WTC11 (cell line): ENCODE results near the gene RBMS1. TPM values are rescaled to one million over a fixed set of nuclear protein-coding genes. Genes with fewer than 3 reads are reported as not detected.

Experiments
- ATAC-seq: fragments of 200-7000 bp; cut with Tn5 transposase; 2 replicates; pipeline ENCODE4 v1.10.0; 2021; ENCODE audit warnings: mild to moderate bottlenecking, moderate library complexity
- CTCF ChIA-PET: fragments of 300-600 bp; sonication (Branson Sonifier 250); formaldehyde crosslinking; loops from one replicate; lab custom pipeline; 2021; ENCODE audit warnings: antibody characterized with exemption; lab: Charles Lee
- POLR2A ChIA-PET: fragments of 350-600 bp; sonication (Branson Sonifier 250); formaldehyde crosslinking; loops from one replicate; lab custom pipeline; 2021; ENCODE audit warnings: antibody characterized with exemption; lab: Charles Lee
- DNase-seq: peaks from one replicate; pipeline ENCODE4 v3.0.0; 2021; ENCODE audit warnings: low spot score
- H3K27ac Mint-ChIP-seq: 2 replicates; pipeline ENCODE4 v1.8.0; 2021; ENCODE audit warnings: mixed read lengths
- H3K27me3 Mint-ChIP-seq: 2 replicates; pipeline ENCODE4 v1.8.0; 2021; ENCODE audit warnings: low read depth, mild to moderate bottlenecking, moderate library complexity, mixed read lengths
- H3K36me3 Mint-ChIP-seq: 2 replicates; pipeline ENCODE4 v1.8.0; 2021; ENCODE audit warnings: mixed read lengths
- H3K4me1 Mint-ChIP-seq: 2 replicates; pipeline ENCODE4 v1.8.0; 2022; ENCODE audit warnings: mixed read lengths
- H3K4me3 Mint-ChIP-seq: 2 replicates; pipeline ENCODE4 v1.8.0; 2021; ENCODE audit warnings: mild to moderate bottlenecking, moderate library complexity, mixed read lengths
- H3K9me3 Mint-ChIP-seq: 2 replicates; pipeline ENCODE4 v1.8.0; 2021; ENCODE audit warnings: mixed read lengths
- ATF6 ChIP-seq: sonication (generic); formaldehyde crosslinking; IDR thresholded peaks from 2 replicates; pipeline ENCODE4 v1.8.1; 2023; ENCODE audit warnings: mild to moderate bottlenecking, missing genetic modification reagents
- CREM ChIP-seq: sonication (generic); formaldehyde crosslinking; IDR thresholded peaks from 2 replicates; pipeline ENCODE4 v1.8.1; 2022; ENCODE audit warnings: mild to moderate bottlenecking, missing genetic modification reagents, moderate library complexity
- FOXK1 ChIP-seq: sonication (generic); formaldehyde crosslinking; IDR thresholded peaks from 2 replicates; pipeline ENCODE4 v1.8.0; 2022; ENCODE audit warnings: mild to moderate bottlenecking, moderate library complexity, missing genetic modification reagents
- FOXP1 ChIP-seq: sonication (generic); formaldehyde crosslinking; IDR thresholded peaks from 2 replicates; pipeline ENCODE4 v1.8.0; 2022; ENCODE audit warnings: missing genetic modification reagents, mild to moderate bottlenecking, moderate library complexity, borderline replicate concordance
- GABPB1 ChIP-seq: sonication (generic); formaldehyde crosslinking; IDR thresholded peaks from 2 replicates; pipeline ENCODE4 v1.8.1; 2023; ENCODE audit warnings: mild to moderate bottlenecking, missing genetic modification reagents
- JUN ChIP-seq: sonication (generic); formaldehyde crosslinking; IDR thresholded peaks from 2 replicates; pipeline ENCODE4 v1.8.0; 2023; ENCODE audit warnings: mild to moderate bottlenecking, missing genetic modification reagents
- MAX ChIP-seq: sonication (generic); formaldehyde crosslinking; IDR thresholded peaks from 2 replicates; pipeline ENCODE4 v1.8.0; 2022; ENCODE audit warnings: mild to moderate bottlenecking, missing genetic modification reagents
- NFATC4 ChIP-seq: fragments of 250-450 bp; sonication (Bioruptor Pico); IDR thresholded peaks from 2 replicates; pipeline ENCODE4 v1.9.0; 2021; ENCODE audit warnings: mild to moderate bottlenecking
- NR1H2 ChIP-seq: sonication (generic); formaldehyde crosslinking; IDR thresholded peaks from 2 replicates; pipeline ENCODE4 v1.9.0; 2021; ENCODE audit warnings: mild to moderate bottlenecking, moderate library complexity, missing genetic modification reagents
- NR3C1 ChIP-seq: sonication (generic); formaldehyde crosslinking; conservative IDR thresholded peaks from 2 replicates; pipeline ENCODE4 v1.8.1; 2023; ENCODE audit warnings: low read depth, mild to moderate bottlenecking, missing genetic modification reagents
- OVOL2 ChIP-seq: fragments of 250-450 bp; sonication (Bioruptor Pico); IDR thresholded peaks from 2 replicates; pipeline ENCODE4 v1.9.0; 2021; ENCODE audit warnings: mild to moderate bottlenecking, borderline replicate concordance
- PRRX2 ChIP-seq: fragments of 250-450 bp; sonication (Bioruptor Pico); IDR thresholded peaks from 2 replicates; pipeline ENCODE4 v1.8.0; 2021; ENCODE audit warnings: mild to moderate bottlenecking
- RORB ChIP-seq: fragments of 250-450 bp; sonication (Bioruptor Pico); IDR thresholded peaks from 2 replicates; pipeline ENCODE4 v1.9.0; 2021; ENCODE audit warnings: mild to moderate bottlenecking
- SP1 ChIP-seq: sonication (generic); formaldehyde crosslinking; conservative IDR thresholded peaks from 2 replicates; pipeline ENCODE4 v1.8.1; 2022; ENCODE audit warnings: missing genetic modification reagents
- TEAD4 ChIP-seq: sonication (generic); formaldehyde crosslinking; IDR thresholded peaks from 2 replicates; pipeline ENCODE4 v1.8.0; 2022; ENCODE audit warnings: mild to moderate bottlenecking, missing genetic modification reagents
- ZNF232 ChIP-seq: sonication (generic); formaldehyde crosslinking; IDR thresholded peaks from 2 replicates; pipeline ENCODE4 v1.8.0; 2022; ENCODE audit warnings: mild to moderate bottlenecking, missing genetic modification reagents
- ZNF317 ChIP-seq: sonication (generic); formaldehyde crosslinking; IDR thresholded peaks from 2 replicates; pipeline ENCODE4 v1.8.1; 2023; ENCODE audit warnings: low read depth, mild to moderate bottlenecking, moderate library complexity, missing genetic modification reagents, borderline replicate concordance
- ZNF396 ChIP-seq: fragments of 250-450 bp; sonication (Bioruptor Pico); IDR thresholded peaks from 2 replicates; pipeline ENCODE4 v1.8.0; 2021; ENCODE audit warnings: mild to moderate bottlenecking, moderate library complexity, borderline replicate concordance
- total RNA-seq: library from RNA; stranded (reverse); gene quantifications from 3 replicates; pipeline ENCODE4 v1.2.3, GENCODE V29; 2021
- TF ChIP-seq, protein P1 (sequence below): sonication (generic); formaldehyde crosslinking; IDR thresholded peaks from 2 replicates; pipeline ENCODE4 v1.8.1; 2023; ENCODE audit warnings: mild to moderate bottlenecking, missing genetic modification reagents, moderate library complexity
- TF ChIP-seq, protein P2 (sequence below): fragments of 250-450 bp; sonication (Bioruptor Pico); IDR thresholded peaks from 2 replicates; pipeline ENCODE4 v1.8.0; 2021; ENCODE audit warnings: mild to moderate bottlenecking
- TF ChIP-seq, protein P3 (sequence below): sonication (generic); formaldehyde crosslinking; conservative IDR thresholded peaks from 2 replicates; pipeline ENCODE4 v1.8.1; 2023; ENCODE audit warnings: mild to moderate bottlenecking, low read depth, missing genetic modification reagents, moderate library complexity
- TF ChIP-seq, protein P4 (sequence below): sonication (generic); formaldehyde crosslinking; IDR thresholded peaks from 2 replicates; pipeline ENCODE4 v1.8.1; 2023; ENCODE audit warnings: mild to moderate bottlenecking, missing genetic modification reagents

The RBMS1 gene
- total RNA-seq, 1 experiment from 2014 or later, result 56.3 TPM

DNA sequence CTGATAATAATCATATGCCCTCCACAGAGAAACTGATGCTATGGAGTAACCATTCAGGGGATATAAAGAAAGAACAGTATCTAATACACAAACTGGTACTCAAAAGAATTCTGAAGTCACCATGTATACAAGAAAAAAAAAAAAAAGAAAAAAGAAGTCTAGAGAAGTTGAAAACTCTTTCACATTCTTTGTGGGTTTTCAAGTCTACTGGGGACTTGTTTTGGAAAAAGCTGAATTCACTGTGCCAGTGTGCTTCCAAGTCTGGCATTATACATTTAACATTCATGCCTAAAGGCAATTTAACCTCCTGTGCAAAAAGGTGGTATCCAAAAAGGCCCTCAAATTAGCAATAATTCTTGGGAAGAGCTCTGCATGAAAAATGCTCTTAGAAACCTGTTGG lies 198.7 kb downstream of the RBMS1 start (continued):
- TF ChIP-seq, protein P1, sequence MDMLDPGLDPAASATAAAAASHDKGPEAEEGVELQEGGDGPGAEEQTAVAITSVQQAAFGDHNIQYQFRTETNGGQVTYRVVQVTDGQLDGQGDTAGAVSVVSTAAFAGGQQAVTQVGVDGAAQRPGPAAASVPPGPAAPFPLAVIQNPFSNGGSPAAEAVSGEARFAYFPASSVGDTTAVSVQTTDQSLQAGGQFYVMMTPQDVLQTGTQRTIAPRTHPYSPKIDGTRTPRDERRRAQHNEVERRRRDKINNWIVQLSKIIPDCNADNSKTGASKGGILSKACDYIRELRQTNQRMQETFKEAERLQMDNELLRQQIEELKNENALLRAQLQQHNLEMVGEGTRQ (CRISPR knock-in tag), result no peak

GRCh38 chr2:160294339-160294803 lies 199.2 kb downstream of the RBMS1 start:
- ChIA-PET CTCF (no interaction called here), POLR2A (no interaction called here)
- DNase-seq, result no peak
- H3K9me3 Mint-ChIP-seq, result no peaks in the 10 kb centered on the region
- H3K4me1 Mint-ChIP-seq, result peaks cover 13% of the 10 kb centered on the region
- TF ChIP-seq OVOL2 (CRISPR knock-in tag) (no peak), GABPB1 (no peak), ZNF396 (CRISPR knock-in tag) (no peak), TEAD4 (CRISPR knock-in tag) (no peak), MAX (no peak), JUN (CRISPR knock-in tag) (no peak), CREM (no peak), FOXP1 (CRISPR knock-in tag) (no peak), NFATC4 (no peak)
- TF ChIP-seq, protein P1 (CRISPR knock-in tag), result no peak
- peaks cover 22% of the 10 kb centered on the region for H3K36me3 Mint-ChIP-seq
- no peak overlapping the region for H3K4me3 Mint-ChIP-seq
- H3K27ac Mint-ChIP-seq, result no peak overlapping the region
- no peaks in the 10 kb centered on the region for H3K27me3 Mint-ChIP-seq
- no peak for ATAC-seq

- H3K4me1 Mint-ChIP-seq, result peaks cover 8% of the 10 kb centered on the region; the same call in 1 of the 2 replicates
- ATAC-seq (no peak), DNase-seq (no peak)
- CTCF ChIA-PET, result no interaction called here
- H3K27me3 Mint-ChIP-seq, result no peaks in the 10 kb centered on the region
- no peak overlapping the region; the same call in 1 of the 2 replicates for H3K27ac Mint-ChIP-seq
- TF ChIP-seq PRRX2 (no peak), ZNF232 (CRISPR knock-in tag) (no peak), NR3C1 (CRISPR knock-in tag) (no peak), RORB (no peak), GABPB1 (no peak), FOXK1 (CRISPR knock-in tag) (no peak)
- TF ChIP-seq, protein P2, sequence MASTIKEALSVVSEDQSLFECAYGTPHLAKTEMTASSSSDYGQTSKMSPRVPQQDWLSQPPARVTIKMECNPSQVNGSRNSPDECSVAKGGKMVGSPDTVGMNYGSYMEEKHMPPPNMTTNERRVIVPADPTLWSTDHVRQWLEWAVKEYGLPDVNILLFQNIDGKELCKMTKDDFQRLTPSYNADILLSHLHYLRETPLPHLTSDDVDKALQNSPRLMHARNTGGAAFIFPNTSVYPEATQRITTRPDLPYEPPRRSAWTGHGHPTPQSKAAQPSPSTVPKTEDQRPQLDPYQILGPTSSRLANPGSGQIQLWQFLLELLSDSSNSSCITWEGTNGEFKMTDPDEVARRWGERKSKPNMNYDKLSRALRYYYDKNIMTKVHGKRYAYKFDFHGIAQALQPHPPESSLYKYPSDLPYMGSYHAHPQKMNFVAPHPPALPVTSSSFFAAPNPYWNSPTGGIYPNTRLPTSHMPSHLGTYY (CRISPR knock-in tag), result no peak
- H3K9me3 Mint-ChIP-seq, result no peaks in the 10 kb centered on the region
- POLR2A ChIA-PET, result interaction anchor here (0.7 kb wide), 1 partner anchor 24 kb away, joined by 3 read pairs; no protein-coding TSS in a partner anchor
- peaks cover 17% of the 10 kb centered on the region for H3K36me3 Mint-ChIP-seq
- H3K4me3 Mint-ChIP-seq, result no peak overlapping the region
Measured at GRCh38 chr2:160293391-160294091, 200.1 kb downstream of the RBMS1 start.

GRCh38 chr2:160292225-160292624 lies 201.4 kb downstream of the RBMS1 start:
- Mint-ChIP-seq H3K36me3 (peaks cover 6% of the 10 kb centered on the region), H3K4me1 (peaks cover 8% of the 10 kb centered on the region; the same call in 1 of the 2 replicates), H3K9me3 (no peaks in the 10 kb centered on the region), H3K27ac (no peak overlapping the region), H3K4me3 (no peak overlapping the region), H3K27me3 (no peaks in the 10 kb centered on the region)
- no peak for DNase-seq
- ChIA-PET POLR2A (no interaction called here), CTCF (interaction anchor here (0.6 to 2.6 kb wide), 4 partner anchors 13 to 1404 kb away, joined by 3 to 14 read pairs (median 8); no protein-coding TSS in a partner anchor)
- no peak for ATAC-seq
- TF ChIP-seq TEAD4 (CRISPR knock-in tag), result no peak
- TF ChIP-seq, protein P3, sequence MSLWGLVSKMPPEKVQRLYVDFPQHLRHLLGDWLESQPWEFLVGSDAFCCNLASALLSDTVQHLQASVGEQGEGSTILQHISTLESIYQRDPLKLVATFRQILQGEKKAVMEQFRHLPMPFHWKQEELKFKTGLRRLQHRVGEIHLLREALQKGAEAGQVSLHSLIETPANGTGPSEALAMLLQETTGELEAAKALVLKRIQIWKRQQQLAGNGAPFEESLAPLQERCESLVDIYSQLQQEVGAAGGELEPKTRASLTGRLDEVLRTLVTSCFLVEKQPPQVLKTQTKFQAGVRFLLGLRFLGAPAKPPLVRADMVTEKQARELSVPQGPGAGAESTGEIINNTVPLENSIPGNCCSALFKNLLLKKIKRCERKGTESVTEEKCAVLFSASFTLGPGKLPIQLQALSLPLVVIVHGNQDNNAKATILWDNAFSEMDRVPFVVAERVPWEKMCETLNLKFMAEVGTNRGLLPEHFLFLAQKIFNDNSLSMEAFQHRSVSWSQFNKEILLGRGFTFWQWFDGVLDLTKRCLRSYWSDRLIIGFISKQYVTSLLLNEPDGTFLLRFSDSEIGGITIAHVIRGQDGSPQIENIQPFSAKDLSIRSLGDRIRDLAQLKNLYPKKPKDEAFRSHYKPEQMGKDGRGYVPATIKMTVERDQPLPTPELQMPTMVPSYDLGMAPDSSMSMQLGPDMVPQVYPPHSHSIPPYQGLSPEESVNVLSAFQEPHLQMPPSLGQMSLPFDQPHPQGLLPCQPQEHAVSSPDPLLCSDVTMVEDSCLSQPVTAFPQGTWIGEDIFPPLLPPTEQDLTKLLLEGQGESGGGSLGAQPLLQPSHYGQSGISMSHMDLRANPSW, result no peak
- TF ChIP-seq NR1H2 (CRISPR knock-in tag), result no peak
- no peak for TF ChIP-seq FOXK1 (CRISPR knock-in tag)
- no peak for TF ChIP-seq SP1 (CRISPR knock-in tag)
- TF ChIP-seq ATF6 (CRISPR knock-in tag), result no peak
- TF ChIP-seq, protein P4, sequence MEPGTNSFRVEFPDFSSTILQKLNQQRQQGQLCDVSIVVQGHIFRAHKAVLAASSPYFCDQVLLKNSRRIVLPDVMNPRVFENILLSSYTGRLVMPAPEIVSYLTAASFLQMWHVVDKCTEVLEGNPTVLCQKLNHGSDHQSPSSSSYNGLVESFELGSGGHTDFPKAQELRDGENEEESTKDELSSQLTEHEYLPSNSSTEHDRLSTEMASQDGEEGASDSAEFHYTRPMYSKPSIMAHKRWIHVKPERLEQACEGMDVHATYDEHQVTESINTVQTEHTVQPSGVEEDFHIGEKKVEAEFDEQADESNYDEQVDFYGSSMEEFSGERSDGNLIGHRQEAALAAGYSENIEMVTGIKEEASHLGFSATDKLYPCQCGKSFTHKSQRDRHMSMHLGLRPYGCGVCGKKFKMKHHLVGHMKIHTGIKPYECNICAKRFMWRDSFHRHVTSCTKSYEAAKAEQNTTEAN (CRISPR knock-in tag), result no peak
- no peak for TF ChIP-seq ZNF317 (CRISPR knock-in tag)
